ENCODE measurements around the gene SECTM1.
"Not testable (repeated sequence)": the region's sequence is repeated elsewhere in the genome, so short reads cannot be mapped to it uniquely, and the experiment has no call there.

Gene SECTM1

GRCh38 chr17:82333279-82334171 lies at the start of gene SECTM1:
Gene SECTM1, minus strand, starts transcription at chr17:82333766. Its CDS starts 6,526 bp downstream, at chr17:82327240.
- DNase-seq: no peak

GRCh38 chr17:82382933-82383255 lies 49.3 kb upstream of the SECTM1 start:
- DNase-seq: no peak

GRCh38 chr17:82382220-82382932 lies 48.8 kb upstream of the SECTM1 start:
- DNase-seq: not testable (repeated sequence)

- not testable (repeated sequence) for DNase-seq
Observed at GRCh38 chr17:82381703-82382009, 48.1 kb upstream of the SECTM1 start.

GRCh38 chr17:82380860-82381702 lies 47.5 kb upstream of the SECTM1 start:
- no peak for DNase-seq

GRCh38 chr17:82378741-82379021 lies 45.1 kb upstream of the SECTM1 start:
- no peak for DNase-seq

- no peak for DNase-seq
Observed at GRCh38 chr17:82377924-82378740, 44.6 kb upstream of the SECTM1 start.

- not testable (repeated sequence) for DNase-seq
Observed at GRCh38 chr17:82377294-82377693, 43.7 kb upstream of the SECTM1 start.

GRCh38 chr17:82376042-82376730 lies 42.6 kb upstream of the SECTM1 start:
- DNase-seq: no peak

- no peak for DNase-seq
Observed at GRCh38 chr17:82375359-82376041, 41.9 kb upstream of the SECTM1 start.

- DNase-seq: peak; percentile 7
Observed at GRCh38 chr17:82374626-82375331, 41.2 kb upstream of the SECTM1 start.

GRCh38 chr17:82373731-82374625 lies 40.4 kb upstream of the SECTM1 start:
- DNase-seq: no peak

- not testable (repeated sequence) for DNase-seq
Observed at GRCh38 chr17:82373072-82373452, 39.5 kb upstream of the SECTM1 start.

GRCh38 chr17:82372249-82373071 lies 38.9 kb upstream of the SECTM1 start:
- no peak for DNase-seq

GRCh38 chr17:82371333-82372248 lies 38.0 kb upstream of the SECTM1 start, which contains the start of gene UTS2R:
Gene UTS2R, plus strand, starts transcription at chr17:82371765. Its CDS starts 2,560 bp downstream, at chr17:82374325.
- no peak for DNase-seq

- DNase-seq: no peak
Observed at GRCh38 chr17:82370471-82371332, 37.1 kb upstream of the SECTM1 start.

GRCh38 chr17:82369211-82369610 lies 35.6 kb upstream of the SECTM1 start:
- DNase-seq: no peak
